Ovary (tissue), 3 donors: Measurements from ENCODE around the gene N4BP2L2.

Experiments used
- CTCF ChIP-seq, 3 donors: fragments of 450-650 bp in 2 of 3; fragments of 200-600 bp in 1 of 3; IDR thresholded peaks; one replicate each; pipeline versions ENCODE4 v1.5.1 to v1.8.0; 2016 to 2022; ENCODE audit warnings: antibody characterized with exemption in 3 of 3, mild to moderate bottlenecking in 1 of 3
- EP300 ChIP-seq: sonication (generic); formaldehyde crosslinking; IDR thresholded peaks from one replicate; pipeline ENCODE4 v1.6.1; 2017; ENCODE audit warnings: antibody characterized with exemption
- POLR2A ChIP-seq: fragments of 450-650 bp; IDR thresholded peaks from one replicate; pipeline ENCODE4 v1.6.1; 2017; ENCODE audit warnings: antibody characterized with exemption, mild to moderate bottlenecking, moderate library complexity
- donor health status: DM: no; HTN: no; CAD: no.

GRCh38 chr13:32535748-32536147 lies 2.8 kb downstream of the N4BP2L2 start:
- TF ChIP-seq CTCF (IDR thresholded peaks at IDR 0.05) (no peak), EP300 (no peak), POLR2A (no peak)
